Measurements from ENCODE around the gene RYR2. TPM values are rescaled to one million over a fixed set of nuclear protein-coding genes. Genes with fewer than 3 reads are reported as not detected.

Gene RYR2
- total and polyA plus RNA-seq, 4 donors: 0.43 to 11.6 (median 2.0) TPM

DNA sequence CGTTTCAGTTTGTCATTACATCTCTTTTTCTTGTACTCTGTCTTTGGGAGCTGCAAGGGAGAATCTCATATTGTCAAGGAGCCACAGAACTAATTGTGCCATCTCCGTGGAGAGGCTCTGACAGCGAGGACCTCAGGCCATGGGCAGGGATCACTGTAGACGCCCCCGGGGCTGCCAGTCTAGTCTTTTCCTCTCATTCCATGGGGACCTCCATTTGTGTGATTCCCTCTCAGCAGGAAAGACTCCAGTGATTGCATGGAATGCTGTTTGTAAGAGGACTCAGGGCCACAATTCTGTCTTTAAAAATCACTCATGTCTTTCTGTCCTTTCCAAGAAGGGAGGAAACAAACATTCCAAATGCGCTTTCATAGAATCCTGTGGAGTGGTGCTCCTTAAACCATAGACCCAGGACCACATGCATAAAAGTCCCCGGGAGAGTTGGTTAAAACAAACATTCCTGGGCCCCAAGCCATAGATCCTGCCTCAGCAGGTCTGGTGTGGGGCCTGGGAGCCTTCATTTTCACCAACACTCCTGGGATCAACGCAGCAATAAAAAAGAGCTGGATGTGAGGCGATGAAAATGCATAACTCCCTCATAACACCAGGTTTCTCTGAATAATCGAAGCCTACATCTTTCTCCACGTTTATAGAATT, 744.2 kb downstream of the RYR2 start:
- DNase-seq: no peak
- no peak overlapping the region for H3K9ac ChIP-seq (ENCODE audit: insufficient read depth in 1 of 2, low read length in 2 of 2)
- WGBS, 2 donors: 84 to 87% methylated on average over 11 of the region's 11 CpGs

GRCh38 chr1:237788069-237788468, 746.1 kb downstream of the RYR2 start:
- Histone ChIP-seq H3K9ac (ENCODE audit: insufficient read depth in 1 of 2, low read length in 2 of 2) (no peak overlapping the region), H3K27me3 (ENCODE audit: control insufficient read depth in 3 of 3, insufficient read depth in 3 of 3, low read length in 2 of 3) (no peaks in the 10 kb centered on the region), H3K9me3 (ENCODE audit: control insufficient read depth in 4 of 4, insufficient read depth in 3 of 4, low read length in 3 of 4) (no peaks in the 10 kb centered on the region), H3K36me3 (ENCODE audit: control insufficient read depth in 4 of 4, insufficient read depth in 4 of 4, low read length in 4 of 4) (peaks cover 0 to 11% (median 0%) of the 10 kb centered on the region in 4 donors), H3K4me1 (ENCODE audit: control insufficient read depth in 5 of 5, insufficient read depth in 5 of 5, low read length in 5 of 5) (no peaks in the 10 kb centered on the region), H3K27ac (ENCODE audit: low read depth in 1 of 2, low read length in 1 of 2) (no peak overlapping the region), H3K4me3 (no peak overlapping the region)
- DNase-seq (no peak), ATAC-seq (ENCODE audit: insufficient read depth, low FRiP score) (no peak)
- no peak for TF ChIP-seq CTCF (IDR thresholded peaks at IDR 0.05; ENCODE audit: control extremely low read depth, extremely low read depth)
- 53 to 56% methylated on average over 3 of the region's 3 CpGs for WGBS, 2 donors

More for the DNA sequence above, 744.2 kb downstream of the RYR2 start:
- ATAC-seq (ENCODE audit: insufficient read depth, low FRiP score): no peak
- H3K9me3 ChIP-seq (ENCODE audit: control insufficient read depth in 4 of 4, insufficient read depth in 3 of 4, low read length in 3 of 4): no peaks in the 10 kb centered on the region
- H3K4me3 ChIP-seq: no peak overlapping the region
- no peak for TF ChIP-seq CTCF (IDR thresholded peaks at IDR 0.05; ENCODE audit: control extremely low read depth, extremely low read depth)
- H3K36me3 ChIP-seq (ENCODE audit: control insufficient read depth in 4 of 4, insufficient read depth in 4 of 4, low read length in 4 of 4): peaks cover 0 to 10% (median 0%) of the 10 kb centered on the region in 4 donors
- H3K4me1 ChIP-seq (ENCODE audit: control insufficient read depth in 5 of 5, insufficient read depth in 5 of 5, low read length in 5 of 5): no peaks in the 10 kb centered on the region
- no peaks in the 10 kb centered on the region for H3K27me3 ChIP-seq (ENCODE audit: control insufficient read depth in 3 of 3, insufficient read depth in 3 of 3, low read length in 2 of 3)
- no peak overlapping the region for H3K27ac ChIP-seq (ENCODE audit: low read depth in 1 of 2, low read length in 1 of 2)

DNA sequence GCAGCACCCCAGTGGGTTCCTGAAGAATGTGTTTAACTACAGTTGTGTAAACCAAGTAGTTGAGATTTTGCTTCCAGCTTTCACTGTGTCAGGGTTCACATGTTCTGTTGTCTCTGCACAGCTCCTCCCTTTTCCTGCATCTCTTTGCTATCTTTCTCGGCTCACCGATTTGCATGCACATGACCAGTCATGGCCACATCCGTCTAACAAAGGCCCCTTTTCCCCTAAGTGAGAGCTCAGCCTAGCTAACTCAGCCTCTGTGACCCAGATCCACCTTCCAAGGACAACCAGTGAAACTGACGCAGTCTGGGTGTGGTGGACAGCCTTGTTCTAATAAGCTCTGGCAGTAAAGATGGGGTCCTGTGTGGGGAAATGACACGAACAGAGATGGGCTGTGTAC, 747.6 kb downstream of the RYR2 start:
- no peaks in the 10 kb centered on the region for H3K27me3 ChIP-seq (ENCODE audit: control insufficient read depth in 3 of 3, insufficient read depth in 3 of 3, low read length in 2 of 3)
- no peak overlapping the region for H3K4me3 ChIP-seq
- no peak for ATAC-seq (ENCODE audit: insufficient read depth, low FRiP score)
- 68 to 86% methylated on average over 5 of the region's 5 CpGs for WGBS, 2 donors
- TF ChIP-seq CTCF (IDR thresholded peaks at IDR 0.05; ENCODE audit: control extremely low read depth, extremely low read depth): no peak
- no peak for DNase-seq
- no peak overlapping the region for H3K9ac ChIP-seq (ENCODE audit: insufficient read depth in 1 of 2, low read length in 2 of 2)
- no peaks in the 10 kb centered on the region for H3K4me1 ChIP-seq (ENCODE audit: control insufficient read depth in 5 of 5, insufficient read depth in 5 of 5, low read length in 5 of 5)
- H3K36me3 ChIP-seq (ENCODE audit: control insufficient read depth in 4 of 4, insufficient read depth in 4 of 4, low read length in 4 of 4): peaks cover 0 to 11% (median 0%) of the 10 kb centered on the region in 4 donors
- H3K9me3 ChIP-seq (ENCODE audit: control insufficient read depth in 4 of 4, insufficient read depth in 3 of 4, low read length in 3 of 4): no peaks in the 10 kb centered on the region
- H3K27ac ChIP-seq (ENCODE audit: low read depth in 1 of 2, low read length in 1 of 2): no peak overlapping the region

DNA sequence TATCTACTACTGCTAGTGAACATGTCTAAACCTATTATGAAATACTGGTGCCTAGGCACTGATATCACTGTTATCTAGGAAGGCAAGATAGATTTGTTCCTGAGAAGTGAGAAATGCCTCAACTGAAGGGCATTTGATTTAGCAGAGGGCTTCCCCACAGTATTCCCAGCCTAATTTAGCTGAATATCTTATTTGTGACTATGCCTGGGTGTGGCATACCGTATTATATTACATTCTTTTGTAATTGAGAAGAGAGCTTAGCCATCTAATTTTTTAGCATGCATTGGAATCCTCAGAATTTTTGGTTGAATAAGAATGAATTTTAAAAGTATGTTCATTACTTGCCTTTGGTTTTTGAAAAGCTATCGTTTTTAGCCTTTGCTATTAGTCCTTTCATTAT, 749.6 kb downstream of the RYR2 start:
- Histone ChIP-seq H3K9ac (ENCODE audit: insufficient read depth in 1 of 2, low read length in 2 of 2) (no peak overlapping the region), H3K27ac (ENCODE audit: low read depth in 1 of 2, low read length in 1 of 2) (peak overlapping the region in 1 of 2 donors; percentile 16), H3K4me1 (ENCODE audit: control insufficient read depth in 5 of 5, insufficient read depth in 5 of 5, low read length in 5 of 5) (no peaks in the 10 kb centered on the region), H3K36me3 (ENCODE audit: control insufficient read depth in 4 of 4, insufficient read depth in 4 of 4, low read length in 4 of 4) (peaks cover 0 to 7% (median under 1%) of the 10 kb centered on the region in 4 donors), H3K27me3 (ENCODE audit: control insufficient read depth in 3 of 3, insufficient read depth in 3 of 3, low read length in 2 of 3) (no peaks in the 10 kb centered on the region), H3K4me3 (no peak overlapping the region), H3K9me3 (ENCODE audit: control insufficient read depth in 4 of 4, insufficient read depth in 3 of 4, low read length in 3 of 4) (no peaks in the 10 kb centered on the region)
- ATAC-seq (ENCODE audit: insufficient read depth, low FRiP score) (no peak), DNase-seq (no peak)
- no peak for TF ChIP-seq CTCF (IDR thresholded peaks at IDR 0.05; ENCODE audit: control extremely low read depth, extremely low read depth)
- WGBS, 2 donors: 78 to 82% methylated on average over 2 of the region's 2 CpGs
